HUES48 (cell line): ENCODE results near the gene PPP2R5E.
"Not testable (repeated sequence)": the region's sequence is repeated elsewhere in the genome, so short reads cannot be mapped to it uniquely, and the experiment has no call there.

ENCODE experiments used
- H3K27ac ChIP-seq: one replicate; pipeline ENCODE4 v1.7.0; 2013; ENCODE audit warnings: low read depth, low read length, inconsistent platforms
- H3K27me3 ChIP-seq: 2 replicates; pipeline ENCODE4 v1.6.1; 2013; ENCODE audit warnings: mild to moderate bottlenecking, low read length; ENCODE audit not compliant: control insufficient read depth, insufficient read depth
- H3K36me3 ChIP-seq: 2 replicates; pipeline ENCODE4 v1.6.1; 2013; ENCODE audit warnings: low read length; ENCODE audit not compliant: control insufficient read depth, insufficient read depth
- H3K4me1 ChIP-seq: 2 replicates; pipeline ENCODE4 v1.6.1; 2013; ENCODE audit warnings: mild to moderate bottlenecking, low read length; ENCODE audit not compliant: control insufficient read depth, insufficient read depth
- H3K4me3 ChIP-seq: 2 replicates; pipeline ENCODE4 v1.5.1; 2013; ENCODE audit warnings: mild to moderate bottlenecking, low read depth, low read length
- H3K9ac ChIP-seq: 2 replicates; pipeline ENCODE4 v1.6.1; 2013; ENCODE audit warnings: mild to moderate bottlenecking, low read depth, low read length, moderate library complexity
- H3K9me3 ChIP-seq: 2 replicates; pipeline ENCODE4 v1.6.1; 2013; ENCODE audit warnings: low read length; ENCODE audit not compliant: control insufficient read depth, insufficient read depth

PPP2R5E gene

GRCh38 chr14:63547798-63548335, 4.7 kb upstream of the PPP2R5E start:
- Histone ChIP-seq H3K4me1 (no peaks in the 10 kb centered on the region), H3K9me3 (no peaks in the 10 kb centered on the region), H3K36me3 (no peaks in the 10 kb centered on the region), H3K9ac (no peak overlapping the region), H3K27ac (no peak overlapping the region), H3K4me3 (no peak overlapping the region), H3K27me3 (no peaks in the 10 kb centered on the region)

GRCh38 chr14:63545431-63545830, 2.3 kb upstream of the PPP2R5E start:
- H3K4me1 ChIP-seq, result peaks cover 9% of the 10 kb centered on the region; the same call in 1 of the 2 replicates
- no peaks in the 10 kb centered on the region for H3K27me3 ChIP-seq
- H3K36me3 ChIP-seq, result no peaks in the 10 kb centered on the region
- H3K4me3 ChIP-seq, result no peak overlapping the region
- no peaks in the 10 kb centered on the region for H3K9me3 ChIP-seq
- H3K27ac ChIP-seq, result no peak overlapping the region
- H3K9ac ChIP-seq, result no peak overlapping the region

DNA sequence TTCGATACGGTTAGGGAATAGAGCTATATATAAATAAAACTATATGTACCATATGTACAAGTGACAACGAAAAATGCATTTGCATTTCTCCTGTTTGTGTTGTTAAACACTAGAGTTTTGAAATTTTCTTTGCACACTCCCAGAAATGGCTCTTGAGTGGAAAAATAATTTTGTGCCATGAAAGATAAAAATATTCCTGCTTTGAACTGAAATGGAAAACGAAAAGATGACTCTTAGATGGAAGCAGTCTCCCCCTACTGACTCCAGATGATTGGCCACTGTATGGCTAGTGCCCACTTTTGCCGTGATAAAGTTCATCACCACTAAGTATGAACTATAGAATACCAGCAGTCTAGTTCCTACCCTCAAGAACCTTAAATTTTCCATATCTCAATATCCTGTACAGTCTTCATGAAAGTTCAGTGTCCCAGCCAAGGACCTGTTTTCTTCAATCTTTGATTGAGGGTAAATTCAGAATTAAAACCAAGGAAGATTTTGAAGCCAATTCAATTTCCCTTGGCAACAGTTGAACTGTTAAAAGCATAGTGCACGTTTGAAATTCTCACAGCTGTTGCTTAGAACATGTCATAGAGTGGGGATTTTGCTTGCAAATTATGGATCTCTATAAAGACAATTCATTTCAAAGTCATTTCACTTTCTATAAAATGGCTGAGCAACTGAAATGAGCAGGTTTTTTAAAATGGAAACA, 1.6 kb upstream of the PPP2R5E start:
- H3K27ac ChIP-seq, result no peak overlapping the region
- H3K4me1 ChIP-seq, result peaks cover 9% of the 10 kb centered on the region; the same call in 1 of the 2 replicates
- H3K4me3 ChIP-seq, result peak overlapping the region; percentile 94
- H3K27me3 ChIP-seq, result no peaks in the 10 kb centered on the region
- no peaks in the 10 kb centered on the region for H3K9me3 ChIP-seq
- no peak overlapping the region for H3K9ac ChIP-seq
- peaks cover 2% of the 10 kb centered on the region for H3K36me3 ChIP-seq

DNA sequence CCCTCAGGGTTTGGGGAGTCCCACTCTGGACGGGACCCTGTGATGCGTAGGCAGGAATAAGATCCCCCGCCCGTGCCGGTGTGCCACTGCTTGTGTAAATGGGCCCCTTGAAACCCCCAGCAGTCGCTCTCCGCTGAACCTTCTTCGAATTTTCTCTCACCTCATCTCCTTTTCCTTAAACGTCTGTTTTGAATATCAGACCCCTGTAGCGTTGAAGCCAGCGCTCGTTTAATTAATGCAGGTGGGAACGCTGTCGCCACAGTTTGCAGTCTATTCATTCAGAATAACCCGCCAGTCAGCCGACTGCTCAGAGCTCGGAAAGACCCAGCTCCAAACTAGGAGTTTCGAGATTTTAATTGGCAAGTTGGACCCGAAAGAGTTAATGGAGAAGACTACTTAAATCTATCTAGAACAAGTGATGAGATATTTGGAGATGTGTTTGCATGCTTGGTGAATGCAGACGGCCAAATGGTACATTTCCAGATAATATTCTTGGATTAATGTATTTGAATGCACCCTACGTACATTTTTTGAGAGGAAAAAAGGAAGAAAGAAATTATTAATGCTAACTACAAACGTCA, 739 bp upstream of the PPP2R5E start:
- H3K9ac ChIP-seq, result peak overlapping the region; percentile 80
- H3K36me3 ChIP-seq, result peaks cover 10% of the 10 kb centered on the region
- H3K9me3 ChIP-seq, result no peaks in the 10 kb centered on the region
- peak overlapping the region; percentile 94 for H3K4me3 ChIP-seq
- H3K27me3 ChIP-seq, result no peaks in the 10 kb centered on the region
- peak overlapping the region; percentile 96 for H3K27ac ChIP-seq
- H3K4me1 ChIP-seq, result peaks cover 9% of the 10 kb centered on the region; the same call in 1 of the 2 replicates

- Histone ChIP-seq H3K4me3 (peak overlapping the region; percentile 94), H3K27ac (peak overlapping the region; percentile 96)
Observed at GRCh38 chr14:63542231-63542999, 762 bp downstream of the PPP2R5E start.

DNA sequence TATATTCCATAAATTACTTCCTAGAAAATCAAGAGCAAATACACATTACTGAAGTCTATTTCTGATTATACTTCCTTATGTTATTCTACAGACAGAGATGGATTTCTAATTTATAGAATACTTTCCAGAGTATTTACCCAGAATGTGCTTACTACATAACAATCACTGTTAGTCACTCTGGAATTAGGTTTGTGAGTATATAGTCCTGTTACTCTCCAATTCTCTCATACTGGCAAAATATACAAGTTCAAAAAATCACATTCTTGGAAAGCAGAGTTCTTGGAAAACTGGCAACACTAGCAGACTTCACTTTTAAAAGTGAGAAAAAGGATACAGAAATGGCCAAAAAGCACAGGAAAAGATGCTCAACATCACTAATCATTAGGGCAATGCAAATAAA, 7.3 kb downstream of the PPP2R5E start:
- H3K36me3 ChIP-seq, result peaks cover 58% of the 10 kb centered on the region
- H3K27me3 ChIP-seq, result no peaks in the 10 kb centered on the region
- H3K27ac ChIP-seq, result no peak overlapping the region
- H3K9ac ChIP-seq, result no peak overlapping the region
- H3K4me3 ChIP-seq, result no peak overlapping the region
- no peaks in the 10 kb centered on the region for H3K9me3 ChIP-seq
- H3K4me1 ChIP-seq, result peaks cover 1% of the 10 kb centered on the region; the same call in 1 of the 2 replicates

More at GRCh38 chr14:63542231-63542999, 762 bp downstream of the PPP2R5E start:
- peak overlapping the region; percentile 79 for H3K9ac ChIP-seq
- H3K9me3 ChIP-seq, result no peaks in the 10 kb centered on the region
- H3K27me3 ChIP-seq, result no peaks in the 10 kb centered on the region
- peaks cover 9% of the 10 kb centered on the region; the same call in 1 of the 2 replicates for H3K4me1 ChIP-seq
- peaks cover 25% of the 10 kb centered on the region for H3K36me3 ChIP-seq

GRCh38 chr14:63533474-63533873, 9.7 kb downstream of the PPP2R5E start:
- H3K4me3 ChIP-seq, result no peak overlapping the region
- peaks cover 47% of the 10 kb centered on the region for H3K36me3 ChIP-seq

DNA sequence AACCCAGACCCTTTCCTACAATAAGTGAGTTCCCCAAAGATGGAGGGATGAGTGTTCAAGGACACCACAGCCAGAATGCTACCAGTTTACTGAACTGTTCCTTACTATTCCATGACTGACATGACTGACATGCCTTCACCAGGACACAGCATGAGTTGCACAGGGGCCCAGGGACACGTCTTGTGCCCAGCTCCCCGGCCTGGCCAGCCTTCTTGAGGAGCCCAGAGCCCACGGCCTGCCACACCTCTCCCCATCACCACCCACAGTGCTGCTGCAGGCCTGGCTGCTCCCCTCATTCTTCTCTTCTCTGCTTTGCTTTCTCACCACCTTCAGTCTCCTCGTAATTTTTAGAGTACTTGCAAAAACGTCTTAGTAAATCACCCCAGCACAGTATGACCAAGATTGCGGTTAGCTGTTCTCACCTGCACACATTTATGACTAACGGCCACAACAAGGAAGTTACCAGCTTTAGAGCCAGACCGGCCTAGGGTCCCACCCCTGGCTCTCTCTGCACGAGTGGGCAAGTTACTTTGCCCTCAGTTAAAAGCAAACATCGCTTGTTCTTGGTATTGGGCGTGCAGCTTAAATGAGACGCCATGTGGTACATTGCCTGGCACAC, 18.5 kb downstream of the PPP2R5E start:
- H3K9ac ChIP-seq, result no peak overlapping the region
- H3K9me3 ChIP-seq, result no peaks in the 10 kb centered on the region
- H3K27ac ChIP-seq, result no peak overlapping the region
- H3K36me3 ChIP-seq, result peaks cover 10% of the 10 kb centered on the region; the same call in 1 of the 2 replicates
- no peaks in the 10 kb centered on the region for H3K4me1 ChIP-seq
- no peak overlapping the region for H3K4me3 ChIP-seq
- H3K27me3 ChIP-seq, result no peaks in the 10 kb centered on the region

More at GRCh38 chr14:63533474-63533873, 9.7 kb downstream of the PPP2R5E start:
- no peak overlapping the region for H3K27ac ChIP-seq
- H3K9me3 ChIP-seq, result no peaks in the 10 kb centered on the region
- no peaks in the 10 kb centered on the region for H3K4me1 ChIP-seq
- no peaks in the 10 kb centered on the region for H3K27me3 ChIP-seq
- H3K9ac ChIP-seq, result no peak overlapping the region

GRCh38 chr14:63523735-63524426, 19.3 kb downstream of the PPP2R5E start:
- Histone ChIP-seq H3K27ac (peak overlapping the region; percentile 26), H3K9ac (no peak overlapping the region), H3K9me3 (no peaks in the 10 kb centered on the region), H3K36me3 (peaks cover 9% of the 10 kb centered on the region; the same call in 1 of the 2 replicates), H3K27me3 (no peaks in the 10 kb centered on the region), H3K4me1 (no peaks in the 10 kb centered on the region), H3K4me3 (no peak overlapping the region)

DNA sequence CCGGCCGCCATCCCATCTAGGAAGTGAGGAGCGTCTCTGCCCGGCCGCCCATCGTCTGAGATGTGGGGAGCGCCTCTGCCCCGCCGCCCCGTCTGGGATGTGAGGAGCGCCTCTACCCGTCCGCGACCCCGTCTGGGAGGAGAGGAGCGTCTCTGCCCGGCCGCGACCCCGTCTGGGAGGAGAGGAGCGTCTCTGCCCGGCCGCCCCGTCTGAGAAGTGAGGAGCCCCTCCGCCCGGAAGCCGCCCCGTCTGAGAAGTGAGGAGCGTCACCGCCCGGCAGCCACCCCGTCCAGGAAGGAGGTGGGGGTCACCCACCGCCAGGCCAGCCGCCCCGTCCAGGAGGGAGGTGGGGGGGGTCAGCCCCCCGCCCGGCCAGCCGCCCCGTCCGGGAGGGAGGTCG, 20.7 kb downstream of the PPP2R5E start:
- not testable (repeated sequence) for H3K36me3 ChIP-seq, H3K27me3 ChIP-seq, H3K9me3 ChIP-seq, H3K27ac ChIP-seq, H3K4me1 ChIP-seq, H3K4me3 ChIP-seq, H3K9ac ChIP-seq
